Panc1 (cell line): ENCODE data around the gene TRIM33.

Experiments used
- CTCF ChIP-seq: fragments of 450-650 bp; IDR thresholded peaks from 2 replicates; pipeline ENCODE4 v1.5.1; 2017; ENCODE audit warnings: mild to moderate bottlenecking
- POLR2AphosphoS5 ChIP-seq: IDR thresholded peaks from 2 replicates; pipeline ENCODE4 v1.6.1; 2012; ENCODE audit warnings: mild to moderate bottlenecking, low read depth, low read length, moderate library complexity

GRCh38 chr1:114485286-114485685 lies 25.7 kb downstream of the TRIM33 start:
- no peak for TF ChIP-seq CTCF
- TF ChIP-seq POLR2AphosphoS5 = no peak
